A549 treated with ZK216348 at 1 μM for 4 hours (cell line): Measurements from ENCODE around the gene CATSPER2. TPM values are rescaled to one million over a fixed set of nuclear protein-coding genes. Genes with fewer than 3 reads are reported as not detected.

ENCODE experiments used
- total RNA-seq: library from RNA; stranded (reverse); fragments of 200-300 nt; extraction: Qiagen RNA extraction; gene quantifications from 5 replicates; pipeline ENCODE4 v1.2.3, GENCODE V29; 2022; ENCODE audit warnings: low read depth

Gene CATSPER2
- total RNA-seq: 0.41 to 2.0 TPM (median 0.58 TPM) in 5 replicates

DNA sequence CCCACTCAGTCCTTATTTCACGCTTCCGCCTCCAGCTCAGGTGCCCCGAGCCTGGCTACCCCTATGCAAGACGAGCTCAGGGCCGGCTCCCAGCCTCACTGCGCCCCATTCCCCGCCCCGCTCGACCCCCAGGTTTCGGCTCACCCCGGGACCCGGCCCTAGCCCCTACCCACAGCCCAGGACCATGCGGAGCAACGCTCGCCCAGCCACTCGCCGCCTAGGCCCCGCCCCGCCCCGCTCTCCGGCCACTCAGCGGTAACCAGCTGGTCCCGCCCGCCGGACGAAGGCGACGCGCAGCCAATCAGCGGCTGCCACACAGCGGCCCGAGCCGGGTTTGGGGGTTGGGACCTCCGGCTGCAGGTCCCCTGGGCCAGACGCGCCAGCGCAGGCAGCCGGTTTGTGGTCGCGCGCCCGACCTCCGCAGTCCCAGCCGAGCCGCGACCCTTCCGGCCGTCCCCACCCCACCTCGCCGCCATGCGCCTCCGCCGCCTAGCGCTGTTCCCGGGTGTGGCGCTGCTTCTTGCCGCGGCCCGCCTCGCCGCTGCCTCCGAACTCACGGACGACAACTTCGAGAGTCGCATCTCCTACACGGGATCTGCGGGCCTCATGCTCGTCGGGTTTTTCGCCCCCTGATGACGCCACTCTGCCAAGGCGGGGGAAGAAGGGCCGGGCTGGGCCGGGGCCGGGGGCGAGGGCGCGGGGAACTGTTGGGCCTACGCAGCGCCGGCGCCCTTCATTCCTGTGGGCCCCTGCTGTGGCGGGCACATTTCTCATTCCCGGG lies at the start of gene CATSPER2:
Gene CATSPER2 (minus strand): TSS at position 196 of the 781 bp plus-strand sequence. CDS start 783 bp downstream, outside the sequence.

DNA sequence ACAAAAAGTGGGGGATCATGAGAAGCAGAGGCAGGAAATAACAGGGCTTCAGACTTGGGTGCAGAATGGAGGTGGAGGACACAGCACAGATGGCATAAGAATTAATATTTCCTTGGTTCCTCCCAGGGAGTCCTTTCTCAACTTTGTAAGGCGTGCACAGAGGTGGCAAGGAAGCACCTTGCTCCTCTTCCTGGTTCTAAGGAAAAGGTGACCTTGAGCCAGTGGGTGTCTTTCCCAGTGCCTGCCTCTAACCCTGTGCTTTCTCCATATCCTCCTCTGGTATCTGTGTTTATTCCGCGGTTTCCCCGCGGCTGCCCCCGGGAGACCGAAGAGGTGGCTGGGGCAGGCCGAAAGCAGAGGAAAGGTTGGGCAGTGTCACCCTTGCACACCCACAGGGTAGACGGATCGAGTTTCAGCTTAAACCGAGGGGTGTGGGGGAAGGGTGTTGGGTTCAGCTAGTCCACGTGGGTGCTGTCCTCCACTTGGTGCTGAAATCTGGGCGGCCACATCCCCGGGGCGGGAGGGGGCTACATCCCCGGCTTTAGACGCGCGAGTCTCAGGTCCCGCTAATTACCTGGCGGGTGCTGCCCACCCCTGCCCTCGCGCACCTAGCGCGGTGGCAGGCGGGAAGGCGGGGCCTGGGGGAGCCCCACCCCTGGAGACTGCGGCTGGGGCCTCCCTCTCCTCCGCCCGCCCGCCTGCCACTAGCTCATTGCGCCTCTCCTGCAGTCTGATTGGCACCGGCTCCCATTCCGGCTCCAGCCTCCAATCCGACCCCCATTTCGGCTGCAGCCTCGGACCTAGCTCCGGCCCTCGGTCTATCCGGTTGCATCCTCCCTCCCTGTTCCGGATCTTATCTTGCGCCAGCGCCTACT lies 44.7 kb upstream of the CATSPER2 start, which contains the start of gene CKMT1A:
Gene CKMT1A (plus strand): TSS at position 712 of the 875 bp plus-strand sequence. CDS start 192 bp downstream, outside the sequence.

DNA sequence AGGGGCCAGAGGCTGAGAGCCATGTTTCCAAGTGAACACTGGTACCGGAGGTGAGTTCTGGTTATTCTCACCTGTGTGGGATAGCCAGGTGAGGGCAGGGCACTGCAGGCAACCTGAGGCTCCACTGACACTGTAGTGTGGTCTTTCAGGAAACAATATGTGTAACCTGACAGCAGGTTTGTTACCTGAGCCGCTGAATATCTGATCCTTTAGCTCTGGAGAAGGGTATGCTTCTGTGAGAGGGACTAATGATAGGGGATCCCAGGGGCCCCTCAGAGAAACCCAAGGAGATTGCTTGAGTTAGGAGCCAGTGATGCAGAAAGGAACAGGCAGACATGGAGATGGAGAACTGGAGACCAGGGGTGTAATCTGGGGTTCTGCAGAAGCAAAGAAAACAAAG lies 29.9 kb downstream of the CATSPER2 start, which contains the start of gene STRC:
Gene STRC (minus strand): TSS at position 101 of the 400 bp plus-strand sequence. CDS start 78 bp downstream, at position 23.

DNA sequence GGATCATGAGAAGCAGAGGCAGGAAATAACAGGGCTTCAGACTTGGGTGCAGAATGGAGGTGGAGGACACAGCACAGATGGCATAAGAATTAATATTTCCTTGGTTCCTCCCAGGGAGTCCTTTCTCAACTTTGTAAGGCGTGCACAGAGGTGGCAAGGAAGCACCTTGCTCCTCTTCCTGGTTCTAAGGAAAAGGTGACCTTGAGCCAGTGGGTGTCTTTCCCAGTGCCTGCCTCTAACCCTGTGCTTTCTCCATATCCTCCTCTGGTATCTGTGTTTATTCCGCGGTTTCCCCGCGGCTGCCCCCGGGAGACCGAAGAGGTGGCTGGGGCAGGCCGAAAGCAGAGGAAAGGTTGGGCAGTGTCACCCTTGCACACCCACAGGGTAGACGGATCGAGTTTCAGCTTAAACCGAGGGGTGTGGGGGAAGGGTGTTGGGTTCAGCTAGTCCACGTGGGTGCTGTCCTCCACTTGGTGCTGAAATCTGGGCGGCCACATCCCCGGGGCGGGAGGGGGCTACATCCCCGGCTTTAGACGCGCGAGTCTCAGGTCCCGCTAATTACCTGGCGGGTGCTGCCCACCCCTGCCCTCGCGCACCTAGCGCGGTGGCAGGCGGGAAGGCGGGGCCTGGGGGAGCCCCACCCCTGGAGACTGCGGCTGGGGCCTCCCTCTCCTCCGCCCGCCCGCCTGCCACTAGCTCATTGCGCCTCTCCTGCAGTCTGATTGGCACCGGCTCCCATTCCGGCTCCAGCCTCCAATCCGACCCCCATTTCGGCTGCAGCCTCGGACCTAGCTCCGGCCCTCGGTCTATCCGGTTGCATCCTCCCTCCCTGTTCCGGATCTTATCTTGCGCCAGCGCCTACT lies 55.1 kb downstream of the CATSPER2 start, which contains the start of gene CKMT1B:
Gene CKMT1B (plus strand): TSS at position 700 of the 863 bp plus-strand sequence. CDS start 192 bp downstream, outside the sequence.

DNA sequence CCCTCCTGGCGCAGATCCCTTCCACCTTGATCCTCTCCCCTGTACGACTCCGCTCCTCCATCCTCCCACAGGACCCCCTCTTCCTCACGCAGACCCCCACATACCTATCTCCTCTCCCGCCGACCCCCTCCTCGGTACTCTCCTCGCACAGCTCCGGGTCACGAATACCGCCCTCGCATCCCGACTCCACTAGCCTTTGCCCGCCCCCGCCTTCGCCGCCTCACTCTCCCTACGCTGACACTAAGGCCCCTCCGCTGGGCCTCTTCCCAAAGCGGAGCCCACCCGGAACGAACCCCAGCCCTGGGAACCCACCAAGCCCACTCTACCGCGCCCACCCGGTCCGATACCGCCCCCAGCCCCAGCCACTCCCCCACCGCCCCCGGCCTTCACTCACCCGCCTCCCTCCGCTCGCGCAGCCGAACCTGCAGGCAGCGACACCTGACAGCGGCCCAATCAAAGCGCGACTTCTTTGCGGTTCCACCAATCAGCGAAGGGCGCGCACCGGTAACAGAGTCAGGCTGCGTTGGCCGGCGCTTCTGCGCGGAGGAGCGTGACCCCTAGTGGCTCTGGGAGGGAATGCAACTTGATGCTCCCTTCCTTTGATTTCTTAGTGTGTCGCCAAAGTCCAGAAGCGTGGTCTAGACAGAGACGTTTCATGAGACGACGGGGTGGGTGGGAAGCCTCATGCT lies 58.7 kb downstream of the CATSPER2 start, which contains the start of gene PPIP5K1:
Gene PPIP5K1 (minus strand): TSS at position 431 of the 689 bp plus-strand sequence. CDS start 5,704 bp downstream, outside the sequence.

Other genes with a start within 250 kb of the CATSPER2 start
- 17.4 to 21.4 TPM (median 20.6 TPM) in 5 replicates for gene TP53BP1, start 155.7 kb downstream of the CATSPER2 start, total RNA-seq
- 0.62 to 0.81 TPM (median 0.78 TPM) in 5 replicates for gene MAP1A, start 131.2 kb downstream of the CATSPER2 start, total RNA-seq
- gene PPIP5K1, start 58.6 kb downstream of the CATSPER2 start, total RNA-seq: 3.7 to 9.2 TPM (median 5.5 TPM) in 5 replicates
- gene CKMT1B, start 54.8 kb downstream of the CATSPER2 start, total RNA-seq: 2.2 to 4.7 TPM (median 3.7 TPM) in 5 replicates
- gene STRC, start 30.0 kb downstream of the CATSPER2 start, total RNA-seq: 0.06 to 0.19 TPM (median 0.11 TPM) in 5 replicates
- gene CKMT1A, start 45.0 kb upstream of the CATSPER2 start, total RNA-seq: 0.88 to 4.0 TPM (median 3.3 TPM) in 5 replicates
- gene PDIA3, start 97.6 kb upstream of the CATSPER2 start, total RNA-seq: 310 to 373 TPM (median 358 TPM) in 5 replicates
- 1.4 to 2.7 TPM (median 1.8 TPM) in 5 replicates for gene ELL3, start 128.1 kb upstream of the CATSPER2 start, total RNA-seq
- 463 to 694 TPM (median 684 TPM) in 5 replicates for gene SERF2, start 143.5 kb upstream of the CATSPER2 start, total RNA-seq
- 0.11 TPM in 1 of 5 replicates, not detected in the others for gene SERINC4, start 151.4 kb upstream of the CATSPER2 start, total RNA-seq
- gene HYPK, start 151.8 kb upstream of the CATSPER2 start, total RNA-seq: 4.1 to 10.5 TPM (median 5.7 TPM) in 5 replicates
- gene MFAP1, start 175.8 kb upstream of the CATSPER2 start, total RNA-seq: 23.4 to 33.3 TPM (median 27.3 TPM) in 5 replicates
- gene WDR76, start 178.2 kb upstream of the CATSPER2 start, total RNA-seq: 10.1 to 16.2 TPM (median 12.6 TPM) in 5 replicates